Skeletal muscle cell (primary cell): ENCODE data around the gene RMRP.
"Not testable (repeated sequence)": the region's sequence is repeated elsewhere in the genome, so short reads cannot be mapped to it uniquely, and the experiment has no call there.

Source experiments
- DNase-seq: peaks from one replicate; pipeline ENCODE4 v3.0.0-alpha.2; 2010; ENCODE audit warnings: low read depth
- H3K4me3 ChIP-seq: 2 replicates; pipeline ENCODE4 v1.5.1; 2011; ENCODE audit warnings: low read depth, mild to moderate bottlenecking, control low read depth, low read length, moderate library complexity

Gene RMRP

GRCh38 chr9:35619800-35620158 is 38.0 kb downstream of the RMRP start:
- no peak for DNase-seq
- no peak overlapping the region for H3K4me3 ChIP-seq

GRCh38 chr9:35618854-35619799 is 38.7 kb downstream of the RMRP start:
- H3K4me3 ChIP-seq: no peak overlapping the region
- no peak for DNase-seq

GRCh38 chr9:35618325-35618727 is 39.5 kb downstream of the RMRP start, which contains the start of gene CD72:
TSS of gene CD72 (minus strand) at chr9:35618413. CDS start at chr9:35618303, 110 bp downstream.
- no peak for DNase-seq
- H3K4me3 ChIP-seq: peak within 1 kb of the TSS; percentile 37

- DNase-seq: no peak
- H3K4me3 ChIP-seq: no peak overlapping the region
Measured at GRCh38 chr9:35617548-35617947, 40.3 kb downstream of the RMRP start.

GRCh38 chr9:35616681-35617459 is 40.9 kb downstream of the RMRP start:
- DNase-seq: no peak
- H3K4me3 ChIP-seq: peak overlapping the region; percentile 37

- no peak overlapping the region for H3K4me3 ChIP-seq
- DNase-seq: no peak
Measured at GRCh38 chr9:35615981-35616680, 41.7 kb downstream of the RMRP start.

- no peak overlapping the region for H3K4me3 ChIP-seq
- DNase-seq: no peak
Measured at GRCh38 chr9:35612843-35613242, 45.0 kb downstream of the RMRP start.

GRCh38 chr9:35612066-35612465 is 45.8 kb downstream of the RMRP start:
- not testable (repeated sequence) for H3K4me3 ChIP-seq, DNase-seq

GRCh38 chr9:35611230-35611797 is 46.5 kb downstream of the RMRP start:
- H3K4me3 ChIP-seq: no peak overlapping the region
- no peak for DNase-seq

GRCh38 chr9:35609820-35610163 is 48.0 kb downstream of the RMRP start:
- DNase-seq: no peak
- H3K4me3 ChIP-seq: no peak overlapping the region

GRCh38 chr9:35609001-35609819 is 48.6 kb downstream of the RMRP start:
- DNase-seq: peak; percentile 53
- no peak overlapping the region for H3K4me3 ChIP-seq

- no peak overlapping the region for H3K4me3 ChIP-seq
- DNase-seq: no peak
Measured at GRCh38 chr9:35608221-35608620, 49.6 kb downstream of the RMRP start.
